Tibial nerve (tissue), 4 donors: ENCODE results near the gene HIGD1A.

ENCODE experiments used
- EP300 ChIP-seq, 2 donors: sonication (generic); formaldehyde crosslinking; IDR thresholded peaks; one replicate each; pipeline ENCODE4 v1.6.1; 2017; ENCODE audit warnings: antibody characterized with exemption in 2 of 2, mild to moderate bottlenecking in 1 of 2
- POLR2A ChIP-seq, 2 donors: fragments of 450-650 bp; IDR thresholded peaks; one replicate each; pipeline ENCODE4 v1.6.1; 2017; ENCODE audit warnings: antibody characterized with exemption in 2 of 2, mild to moderate bottlenecking in 2 of 2, moderate library complexity in 2 of 2
- TF ChIP-seq, protein P1 (sequence below), 5 experiments: fragments of 200-600 bp in 3 of 5; fragments of 450-650 bp in 2 of 5; sonication (generic) in 3 of 5; IDR thresholded peaks; one replicate each; pipeline ENCODE4 v1.5.1; 2016 to 2019; ENCODE audit warnings: antibody characterized with exemption in 5 of 5, mild to moderate bottlenecking in 3 of 5, moderate library complexity in 2 of 5

GRCh38 chr3:42823351-42823750, 19.1 kb upstream of the HIGD1A start:
- TF ChIP-seq EP300 (IDR thresholded peaks at IDR 0.05) (no peak), POLR2A (IDR thresholded peaks at IDR 0.05) (no peak)
- TF ChIP-seq, protein P1, sequence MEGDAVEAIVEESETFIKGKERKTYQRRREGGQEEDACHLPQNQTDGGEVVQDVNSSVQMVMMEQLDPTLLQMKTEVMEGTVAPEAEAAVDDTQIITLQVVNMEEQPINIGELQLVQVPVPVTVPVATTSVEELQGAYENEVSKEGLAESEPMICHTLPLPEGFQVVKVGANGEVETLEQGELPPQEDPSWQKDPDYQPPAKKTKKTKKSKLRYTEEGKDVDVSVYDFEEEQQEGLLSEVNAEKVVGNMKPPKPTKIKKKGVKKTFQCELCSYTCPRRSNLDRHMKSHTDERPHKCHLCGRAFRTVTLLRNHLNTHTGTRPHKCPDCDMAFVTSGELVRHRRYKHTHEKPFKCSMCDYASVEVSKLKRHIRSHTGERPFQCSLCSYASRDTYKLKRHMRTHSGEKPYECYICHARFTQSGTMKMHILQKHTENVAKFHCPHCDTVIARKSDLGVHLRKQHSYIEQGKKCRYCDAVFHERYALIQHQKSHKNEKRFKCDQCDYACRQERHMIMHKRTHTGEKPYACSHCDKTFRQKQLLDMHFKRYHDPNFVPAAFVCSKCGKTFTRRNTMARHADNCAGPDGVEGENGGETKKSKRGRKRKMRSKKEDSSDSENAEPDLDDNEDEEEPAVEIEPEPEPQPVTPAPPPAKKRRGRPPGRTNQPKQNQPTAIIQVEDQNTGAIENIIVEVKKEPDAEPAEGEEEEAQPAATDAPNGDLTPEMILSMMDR (IDR thresholded peaks at IDR 0.05) = no peak
